Measurements from ENCODE around the gene MAN2B2. TPM values are rescaled to one million over a fixed set of nuclear protein-coding genes. Genes with fewer than 3 reads are reported as not detected.

Gene MAN2B2
- total and polyA plus RNA-seq, 9 of the 15 experiments (the other 6 are each of a cell fraction or from before 2014, with no cell fraction given), result 0.21 to 8.8 (median 3.7) TPM

DNA sequence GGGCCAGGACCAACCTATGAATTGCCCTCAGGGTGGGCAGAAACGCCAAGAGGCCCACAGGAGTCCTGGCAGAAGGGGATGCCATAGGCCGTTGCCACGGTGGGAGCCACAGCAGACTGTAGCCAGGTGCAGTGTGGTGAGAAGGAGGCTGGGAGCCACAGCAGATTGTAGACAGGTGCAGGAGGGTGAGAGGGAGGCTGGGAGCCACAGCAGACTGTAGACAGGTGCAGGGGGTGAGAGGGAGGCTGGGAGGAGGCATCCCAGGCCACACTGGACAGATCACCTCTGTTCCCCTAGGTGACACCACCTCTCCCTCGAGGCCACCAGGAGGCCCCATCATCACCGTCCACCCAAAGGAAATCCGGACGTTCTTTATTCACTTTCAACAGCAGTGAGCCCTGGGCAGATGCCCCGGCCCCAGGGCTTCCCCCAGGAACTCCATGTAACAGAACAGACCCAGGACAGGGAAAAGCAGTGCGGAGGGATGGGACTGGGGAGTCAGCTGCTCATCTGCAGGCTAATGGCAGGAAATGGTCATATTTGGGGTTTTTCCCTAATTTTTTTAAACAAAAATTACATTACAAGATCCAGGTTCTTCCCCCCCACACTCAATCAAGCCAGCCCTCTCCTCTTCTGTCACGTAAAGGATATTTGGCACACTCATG is 46.0 kb downstream of the MAN2B2 start:
- no peak overlapping the region for H3K4me2 ChIP-seq (ENCODE audit: insufficient read depth, low read length)
- FAIRE-seq (peak; percentile 58), ATAC-seq (peak; percentile 81), DNase-seq (ENCODE audit: extremely low read depth in 1 of 4, low spot score in 3 of 4) (peak; percentile 24 to 52 (median 42))
- no peaks in the 10 kb centered on the region for H4K20me1 ChIP-seq (replicated peaks; ENCODE audit: control insufficient read depth, insufficient read depth, low read length)
- BruUV-seq (replicated peaks), result no TSS peak
- CTCF ChIA-PET (ENCODE audit: low intra/inter-chr PET ratio), result interaction anchor here (0.6 kb wide), 1 partner anchor 164 kb away, joined by 4 read pairs; no protein-coding TSS in a partner anchor
- 44% methylated on average over 10 of the region's 10 CpGs for WGBS (ENCODE audit: insufficient coverage, low coverage, missing lambda C conversion rate)
- H3K9ac ChIP-seq (ENCODE audit: insufficient read depth in 1 of 2, low read depth in 2 of 2, low read length in 2 of 2), result no peak overlapping the region
- in situ Hi-C loops (cut with MboI) (no loop called here), intact Hi-C loops (cut with micrococcal nuclease) (no loop called here)
- H3K36me3 ChIP-seq (ENCODE audit: control insufficient read depth, insufficient read depth, low read length), result peaks cover 7% of the 10 kb centered on the region; the same call in 1 of the 3 replicates
- peaks cover 6 to 25% of the 10 kb centered on the region in 2 experiments for H3K4me1 ChIP-seq (replicated peaks in 1 of 2; ENCODE audit: control insufficient read depth in 2 of 2, insufficient read depth in 2 of 2, low read length in 2 of 2)
- no peaks in the 10 kb centered on the region for H3K9me1 ChIP-seq (ENCODE audit: control insufficient read depth, insufficient read depth, low read length)
- H3K27ac ChIP-seq (ENCODE audit: extremely low read depth, low read depth, low read length), result no peak overlapping the region
- no peak overlapping the region for H2AFZ ChIP-seq (ENCODE audit: low read depth, low read length)
- H3K9me3 ChIP-seq (replicated peaks; ENCODE audit: control insufficient read depth, insufficient read depth, low read depth, low read length), result no peaks in the 10 kb centered on the region; the same call in 1 of the 2 replicates
- no peak overlapping the region for H3K4me3 ChIP-seq
- POLR2A ChIA-PET, result interaction anchor here (2.0 kb wide), 1 partner anchor 13 kb away, joined by 6 read pairs; no protein-coding TSS in a partner anchor
- H3K27me3 ChIP-seq (ENCODE audit: control insufficient read depth in 2 of 2, insufficient read depth in 2 of 2, low read length in 2 of 2), result no peaks in the 10 kb centered on the region
- H3K79me2 ChIP-seq (ENCODE audit: control insufficient read depth, insufficient read depth, low read length), result no peaks in the 10 kb centered on the region; the same call in 2 of the 3 replicates
- TF ChIP-seq POLR2G (IDR thresholded peaks at IDR 0.05; ENCODE audit: low read depth, low read length), result 0 out of 2 replicates have a peak, but pooled peaks have one; percentile 7
- TF ChIP-seq ZFP30 (CRISPR knock-in tag; IDR thresholded peaks at IDR 0.05; ENCODE audit: borderline replicate concordance), result no peak
- TF ChIP-seq RBM25 (IDR thresholded peaks at IDR 0.05; ENCODE audit: low read depth, low read length, severe bottlenecking), result peak; percentile 32
- TF ChIP-seq, protein P1, sequence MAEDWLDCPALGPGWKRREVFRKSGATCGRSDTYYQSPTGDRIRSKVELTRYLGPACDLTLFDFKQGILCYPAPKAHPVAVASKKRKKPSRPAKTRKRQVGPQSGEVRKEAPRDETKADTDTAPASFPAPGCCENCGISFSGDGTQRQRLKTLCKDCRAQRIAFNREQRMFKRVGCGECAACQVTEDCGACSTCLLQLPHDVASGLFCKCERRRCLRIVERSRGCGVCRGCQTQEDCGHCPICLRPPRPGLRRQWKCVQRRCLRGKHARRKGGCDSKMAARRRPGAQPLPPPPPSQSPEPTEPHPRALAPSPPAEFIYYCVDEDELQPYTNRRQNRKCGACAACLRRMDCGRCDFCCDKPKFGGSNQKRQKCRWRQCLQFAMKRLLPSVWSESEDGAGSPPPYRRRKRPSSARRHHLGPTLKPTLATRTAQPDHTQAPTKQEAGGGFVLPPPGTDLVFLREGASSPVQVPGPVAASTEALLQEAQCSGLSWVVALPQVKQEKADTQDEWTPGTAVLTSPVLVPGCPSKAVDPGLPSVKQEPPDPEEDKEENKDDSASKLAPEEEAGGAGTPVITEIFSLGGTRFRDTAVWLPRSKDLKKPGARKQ (CRISPR knock-in tag; IDR thresholded peaks at IDR 0.05), result no peak
- peak in 1 of 2 experiments; percentile 46; a peak in 2 of 4 replicates for TF ChIP-seq RAD21 (CRISPR knock-in tag; conservative IDR thresholded peaks at IDR 0.05 in 1 of 2, IDR thresholded peaks at IDR 0.05 in 1 of 2)
- TF ChIP-seq BDP1 (IDR thresholded peaks at IDR 0.05; ENCODE audit: insufficient read depth, insufficient read length), result no peak
- TF ChIP-seq, protein P2, sequence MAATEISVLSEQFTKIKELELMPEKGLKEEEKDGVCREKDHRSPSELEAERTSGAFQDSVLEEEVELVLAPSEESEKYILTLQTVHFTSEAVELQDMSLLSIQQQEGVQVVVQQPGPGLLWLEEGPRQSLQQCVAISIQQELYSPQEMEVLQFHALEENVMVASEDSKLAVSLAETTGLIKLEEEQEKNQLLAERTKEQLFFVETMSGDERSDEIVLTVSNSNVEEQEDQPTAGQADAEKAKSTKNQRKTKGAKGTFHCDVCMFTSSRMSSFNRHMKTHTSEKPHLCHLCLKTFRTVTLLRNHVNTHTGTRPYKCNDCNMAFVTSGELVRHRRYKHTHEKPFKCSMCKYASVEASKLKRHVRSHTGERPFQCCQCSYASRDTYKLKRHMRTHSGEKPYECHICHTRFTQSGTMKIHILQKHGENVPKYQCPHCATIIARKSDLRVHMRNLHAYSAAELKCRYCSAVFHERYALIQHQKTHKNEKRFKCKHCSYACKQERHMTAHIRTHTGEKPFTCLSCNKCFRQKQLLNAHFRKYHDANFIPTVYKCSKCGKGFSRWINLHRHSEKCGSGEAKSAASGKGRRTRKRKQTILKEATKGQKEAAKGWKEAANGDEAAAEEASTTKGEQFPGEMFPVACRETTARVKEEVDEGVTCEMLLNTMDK (IDR thresholded peaks at IDR 0.05; ENCODE audit: borderline replicate concordance, insufficient read depth, low read depth, low read length, poor library complexity, severe bottlenecking), result no peak

Measured in K562 (cell line).